ENCODE results near the gene SWSAP1. TPM values are rescaled to one million over a fixed set of nuclear protein-coding genes. Genes with fewer than 3 reads are reported as not detected.

The SWSAP1 gene
- total and polyA plus RNA-seq, 2 experiments from 2014 or later = 2.1 to 6.1 TPM

- H3K27me3 Mint-ChIP-seq (ENCODE audit: insufficient read depth, low read depth, poor library complexity) = peaks cover 17% of the 10 kb centered on the region
- TF ChIP-seq STAT1 (IDR thresholded peaks at IDR 0.05; ENCODE audit: unreplicated experiment) (no peak), POLR2AphosphoS5 (IDR thresholded peaks at IDR 0.05; ENCODE audit: low read depth) (no peak), EZH2phosphoT487 (IDR thresholded peaks at IDR 0.05; ENCODE audit: unreplicated experiment) (no peak), ZNF462 (CRISPR knock-in tag; IDR thresholded peaks at IDR 0.05) (no peak), NANOG (IDR thresholded peaks at IDR 0.05; ENCODE audit: borderline replicate concordance) (no peak), EZH2 (IDR thresholded peaks at IDR 0.05; ENCODE audit: low read depth, unreplicated experiment) (no peak), JUNB (IDR thresholded peaks at IDR 0.05; ENCODE audit: unreplicated experiment) (no peak), ZNF331 (CRISPR knock-in tag; IDR thresholded peaks at IDR 0.05; ENCODE audit: low read depth) (no peak), CREB1 (CRISPR knock-in tag; IDR thresholded peaks at IDR 0.05; ENCODE audit: low read depth) (no peak), CTCF (conservative IDR thresholded peaks at IDR 0.05; ENCODE audit: low read depth in 2 of 2) (no peak)
- Histone ChIP-seq H2AFZ (no peak overlapping the region), H3F3A (replicated peaks; ENCODE audit: low read depth) (no peaks in the 10 kb centered on the region), H3K27ac (ENCODE audit: low read depth) (no peak overlapping the region), H3K79me2 (replicated peaks; ENCODE audit: insufficient read depth) (no peaks in the 10 kb centered on the region), H3K4me3 (no peak overlapping the region), H3K4me1 (ENCODE audit: insufficient read depth) (peaks cover 6% of the 10 kb centered on the region; the same call in 1 of the 2 replicates), H3K4me2 (no peak overlapping the region), H3K27me3 (ENCODE audit: insufficient read depth) (no peaks in the 10 kb centered on the region), H3K36me3 (ENCODE audit: insufficient read depth) (no peaks in the 10 kb centered on the region), H3K9me2 (ENCODE audit: insufficient read depth) (no peaks in the 10 kb centered on the region), H4K20me1 (replicated peaks; ENCODE audit: insufficient read depth) (0 out of 2 replicates have a peak, but pooled peaks cover 5% of the 10 kb centered on the region)
- no peak for ATAC-seq
- no peak overlapping the region for H3K27ac Mint-ChIP-seq
- no peaks in the 10 kb centered on the region for H3K9me3 Mint-ChIP-seq
- DNase-seq (ENCODE audit: low spot score) = no peak
- H3K4me1 Mint-ChIP-seq = peaks cover 12% of the 10 kb centered on the region
- H3K36me3 Mint-ChIP-seq (ENCODE audit: low read depth) = 0 out of 3 replicates have a peak, but pooled peaks cover 3% of the 10 kb centered on the region
- no peak overlapping the region for H3K4me3 Mint-ChIP-seq
Measured at GRCh38 chr19:11364296-11364904, 10.1 kb upstream of the SWSAP1 start.

All from GM23338 (cell line).